HG02763 (cell line): ENCODE results near the gene SCN2B.

ENCODE experiments used
- ATAC-seq: cut with Tn5 transposase; IDR thresholded peaks from one replicate; pipeline ENCODE4 v1.9.1; 2021; ENCODE audit warnings: mild to moderate bottlenecking, moderate library complexity; ENCODE audit not compliant: unreplicated experiment

SCN2B gene

GRCh38 chr11:118175031-118175992 is 1.1 kb downstream of the SCN2B start:
- no peak for ATAC-seq

- no peak for ATAC-seq
These were observed 2.4 kb downstream of the SCN2B start for GRCh38 chr11:118174006-118174567.

GRCh38 chr11:118172356-118172755 is 4.1 kb downstream of the SCN2B start:
- no peak for ATAC-seq

DNA sequence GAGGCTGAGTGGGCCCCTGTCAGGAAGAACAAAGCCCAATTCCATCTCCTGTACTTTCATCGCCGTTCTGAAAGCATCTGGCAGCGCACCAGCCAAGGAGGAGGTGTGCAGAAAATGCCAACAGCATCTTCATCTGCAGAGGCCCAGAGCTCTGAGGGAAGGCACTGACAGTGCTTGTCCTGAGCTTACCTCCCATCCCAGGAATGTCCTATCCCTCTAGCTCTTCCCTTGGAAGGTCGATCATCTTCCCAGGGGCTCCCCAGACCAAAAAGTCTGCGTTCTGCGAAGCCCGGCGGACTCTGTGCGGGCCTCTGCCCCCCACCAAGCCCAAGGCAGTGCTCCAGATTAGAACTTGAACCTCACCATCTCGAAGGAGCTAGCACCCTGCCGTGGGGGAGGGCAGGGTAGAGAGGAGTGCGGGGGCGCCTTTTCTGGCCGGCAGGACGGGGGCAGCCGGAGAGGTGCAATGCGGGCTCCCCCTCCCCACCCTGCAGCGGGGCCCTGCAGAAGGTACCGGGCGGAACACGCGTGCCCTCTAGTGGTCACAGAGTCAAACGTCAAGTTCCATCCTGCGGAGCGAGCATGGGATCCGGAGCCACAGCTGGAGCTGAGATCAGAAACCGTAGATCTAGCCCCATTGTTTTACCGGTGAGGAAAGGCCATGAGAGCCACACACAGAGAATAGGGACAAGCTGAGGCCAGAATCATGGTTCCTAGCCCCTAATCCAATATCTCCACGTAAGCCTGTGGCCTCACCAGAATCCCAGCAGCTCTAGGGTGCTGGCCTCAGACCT is 5.0 kb downstream of the SCN2B start:
- no peak for ATAC-seq

- no peak for ATAC-seq
These were observed 5.6 kb downstream of the SCN2B start for GRCh38 chr11:118170882-118171268.

GRCh38 chr11:118170231-118170630 is 6.2 kb downstream of the SCN2B start:
- no peak for ATAC-seq

DNA sequence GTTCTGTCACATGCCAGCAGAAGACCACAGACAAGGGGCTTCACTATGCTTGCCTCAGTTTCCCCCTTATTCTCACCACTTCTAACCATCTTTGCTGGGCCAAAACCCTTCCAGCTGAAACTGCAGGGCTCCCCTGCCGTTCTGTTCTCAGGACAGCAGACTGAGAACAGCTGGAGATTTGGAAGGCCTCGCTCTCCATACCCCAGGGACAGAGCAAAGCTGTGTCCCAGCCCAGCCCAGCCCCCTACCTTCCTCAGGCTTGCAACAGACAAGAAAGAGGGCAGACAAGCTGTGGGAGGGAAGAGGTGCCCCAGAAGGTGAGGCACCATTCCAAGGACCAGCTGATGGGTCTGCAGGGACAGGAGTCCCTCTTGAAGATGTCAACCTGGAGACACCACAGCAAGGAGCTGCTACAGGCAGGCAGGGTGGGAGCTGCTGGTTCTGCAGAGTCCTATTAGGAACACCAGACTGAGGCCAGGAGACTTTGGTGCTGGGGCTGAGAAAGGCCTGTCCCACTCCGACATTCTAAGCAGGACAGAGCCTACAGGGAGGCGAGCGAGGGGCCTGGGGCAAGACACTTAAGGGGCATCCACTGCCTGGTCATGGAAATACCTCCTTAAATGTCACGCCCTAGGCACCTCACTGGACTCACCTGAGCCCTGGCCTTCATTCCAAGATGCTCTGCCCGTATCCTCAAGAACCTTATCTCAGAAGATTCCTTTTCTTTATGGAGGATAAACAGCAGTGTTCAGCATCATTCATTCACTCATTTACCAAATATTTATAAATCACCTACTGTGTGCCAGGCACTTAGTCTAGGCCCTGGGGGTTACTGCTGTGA is 6.9 kb downstream of the SCN2B start:
- no peak for ATAC-seq

- ATAC-seq = no peak
These were observed 7.7 kb downstream of the SCN2B start for GRCh38 chr11:118168751-118169150.

DNA sequence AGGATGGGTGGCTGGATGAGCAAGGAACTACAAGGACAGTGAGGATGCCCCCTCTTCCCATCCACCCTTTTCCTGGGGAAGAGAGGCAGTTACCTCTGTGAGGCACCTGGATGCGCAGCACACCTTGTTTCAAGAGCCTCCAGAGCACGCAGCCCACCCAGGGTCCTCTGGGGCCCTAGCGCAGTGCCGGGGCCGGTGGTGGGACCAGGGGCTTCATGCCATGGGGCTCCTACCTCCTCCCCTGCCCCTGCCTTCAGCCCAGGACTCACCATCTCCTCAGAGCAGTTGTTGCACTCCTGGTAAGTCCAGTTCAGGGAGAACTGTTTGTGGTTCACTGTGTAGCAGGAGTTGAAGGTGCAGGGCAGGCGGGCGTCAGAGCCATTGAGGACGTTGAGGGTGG is 8.1 kb downstream of the SCN2B start:
- no peak for ATAC-seq

DNA sequence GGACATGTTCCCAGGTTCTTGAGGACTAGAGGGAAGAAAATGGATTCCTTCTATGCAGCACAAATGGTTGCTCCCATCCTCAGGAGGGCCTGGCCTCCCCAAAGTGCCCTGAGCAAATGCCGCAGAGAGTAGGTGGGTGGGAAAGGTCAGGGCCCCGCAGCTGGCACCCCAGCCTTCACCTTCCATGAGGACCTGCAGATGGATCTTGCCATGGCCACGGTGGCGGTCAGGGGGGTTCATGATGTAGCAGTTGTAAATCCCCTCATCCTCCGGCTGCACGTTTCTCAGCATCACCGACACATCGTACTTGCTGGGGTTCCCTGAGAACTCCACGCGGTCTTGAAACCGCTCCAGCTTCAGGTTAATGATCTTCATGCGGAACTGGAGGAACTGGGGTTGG is 8.5 kb downstream of the SCN2B start:
- ATAC-seq = no peak

GRCh38 chr11:118167253-118167652 is 9.2 kb downstream of the SCN2B start:
- ATAC-seq = no peak

DNA sequence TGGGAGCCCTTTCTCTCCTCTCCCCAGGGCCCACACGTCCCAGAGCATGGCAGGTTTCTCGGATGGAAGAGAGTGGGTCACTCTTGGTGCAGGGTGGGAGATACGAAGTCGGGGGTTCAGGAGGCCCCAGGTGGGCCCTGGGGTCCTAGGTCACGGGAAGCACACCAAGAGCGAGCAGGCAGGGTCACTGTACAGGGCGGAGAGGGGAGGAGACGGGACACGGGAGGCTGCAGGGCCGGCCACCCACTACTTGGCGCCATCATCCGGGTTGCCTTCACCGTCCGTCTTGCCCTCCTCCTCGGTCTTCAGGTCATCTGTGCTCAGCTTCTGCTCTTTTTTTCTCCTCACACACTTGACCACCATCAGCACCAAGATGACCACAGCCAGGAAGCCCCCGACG is 9.8 kb downstream of the SCN2B start:
- ATAC-seq = no peak

GRCh38 chr11:118164885-118165284 is 11.6 kb downstream of the SCN2B start:
- no peak for ATAC-seq

DNA sequence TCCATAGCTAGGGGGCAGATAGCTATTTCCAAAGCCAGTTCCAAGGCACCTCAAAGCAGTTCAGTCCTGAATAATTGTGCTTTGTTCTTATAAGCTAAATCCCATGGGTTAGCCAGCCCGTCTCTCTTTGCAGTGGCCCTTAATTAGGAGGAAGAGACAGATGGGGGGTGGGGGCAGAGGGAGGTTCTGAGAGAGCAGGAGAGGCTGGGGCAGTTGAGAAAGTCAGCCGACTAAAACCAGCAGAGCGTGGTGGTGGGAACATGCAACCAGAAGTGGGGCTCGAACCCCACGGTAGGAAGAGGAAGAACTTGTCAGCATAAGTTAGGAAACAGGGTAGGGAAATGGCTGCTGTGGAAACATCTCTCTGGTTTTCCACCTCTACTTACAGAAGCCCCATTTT is 12.9 kb downstream of the SCN2B start:
- ATAC-seq = no peak

DNA sequence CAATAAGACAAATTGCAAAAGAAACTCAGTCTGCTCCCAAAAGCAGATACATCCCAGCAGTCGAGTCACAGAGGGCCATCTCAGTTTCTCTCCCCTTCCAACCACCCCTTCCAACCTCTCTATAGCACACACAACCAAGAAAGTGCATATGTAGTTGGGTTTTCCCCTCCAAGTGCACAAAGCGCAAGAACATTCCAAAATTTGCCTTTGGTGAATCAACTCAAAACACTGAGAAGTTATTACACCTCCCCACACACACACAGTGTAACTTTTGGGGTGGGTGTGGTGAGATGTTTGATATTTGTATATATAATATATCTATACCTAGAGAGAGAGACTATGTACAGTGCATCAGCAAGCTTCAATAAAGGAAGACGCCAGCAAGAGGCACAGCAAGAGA is 13.6 kb downstream of the SCN2B start:
- ATAC-seq = no peak

DNA sequence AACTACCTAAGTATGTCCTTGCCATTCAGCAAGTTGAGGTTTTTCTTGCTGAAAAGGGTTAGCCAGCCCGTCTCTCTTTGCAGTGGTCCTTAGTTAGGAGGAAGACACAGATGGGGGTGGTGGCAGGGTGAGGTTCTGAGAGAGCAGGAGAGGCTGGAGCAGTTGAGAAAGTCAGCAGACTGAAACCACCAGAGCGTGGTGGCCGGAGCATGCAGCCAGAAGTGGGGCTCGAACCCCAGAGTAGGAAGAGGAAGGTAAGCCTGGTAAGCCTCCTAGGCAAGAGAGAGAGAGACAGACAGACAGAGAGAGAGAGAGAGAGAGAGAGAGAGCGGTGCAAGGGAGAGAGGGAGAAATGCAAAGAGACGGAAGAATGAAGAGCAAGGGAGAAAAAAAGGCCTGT is 14.7 kb downstream of the SCN2B start:
- no peak for ATAC-seq

GRCh38 chr11:118157186-118157895 is 19.1 kb downstream of the SCN2B start:
- no peak for ATAC-seq

DNA sequence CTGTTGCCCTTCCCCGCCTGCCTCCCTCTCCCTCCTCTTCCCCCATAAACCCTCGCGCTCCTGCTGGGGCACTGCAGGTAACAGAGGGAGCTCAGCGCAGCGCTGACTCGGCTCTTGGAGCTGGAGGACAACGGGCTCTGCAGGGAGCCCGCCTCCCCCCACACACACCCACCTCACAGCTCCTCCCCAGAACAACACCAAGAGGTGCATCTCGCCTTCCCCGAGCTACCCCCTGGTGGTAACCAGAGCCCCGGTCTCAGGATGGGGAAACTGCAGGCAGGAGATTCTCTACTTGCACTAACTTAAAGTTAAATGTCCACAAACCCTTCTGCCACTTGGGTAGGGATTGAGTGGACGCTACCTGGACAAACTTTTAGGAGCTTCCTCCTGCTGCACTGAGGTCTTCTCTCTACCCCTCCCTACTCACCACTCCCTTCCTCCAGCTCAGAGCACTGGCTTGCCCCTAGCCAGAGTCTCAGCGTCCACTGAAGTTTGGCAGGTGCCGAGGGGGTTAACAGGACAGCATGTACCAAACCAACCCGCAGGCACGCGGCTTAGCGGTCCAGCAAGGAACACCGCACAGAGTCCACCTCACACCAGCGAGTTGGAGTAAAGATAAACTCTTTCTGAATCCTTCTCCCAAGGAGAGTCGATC is 19.8 kb downstream of the SCN2B start:
- ATAC-seq = no peak

- ATAC-seq = no peak
These were observed 20.5 kb downstream of the SCN2B start for GRCh38 chr11:118155776-118156530.
